IMR-90 (cell line): Measurements from ENCODE around the gene AHSA1. TPM values are rescaled to one million over a fixed set of nuclear protein-coding genes. Genes with fewer than 3 reads are reported as not detected.

ENCODE experiments used
- ATAC-seq: fragments of 200-7000 bp; cut with Tn5 transposase; 2 replicates; pipeline ENCODE4 v1.9.1; 2020; ENCODE audit warnings: low read depth, mild to moderate bottlenecking, moderate library complexity
- BruUV-seq: library from RNA; stranded (reverse); fragments of 400-500 nt; replicated peaks from 2 replicates; lab custom pipeline; 2021; lab: Mats Ljungman, UMichigan
- CTCF ChIA-PET: fragments of 300-600 bp; formaldehyde crosslinking; extraction: SDS; loops from one replicate; lab custom pipeline; 2021; ENCODE audit warnings: antibody characterized with exemption; lab: Yijun Ruan, JAX
- POLR2A ChIA-PET: fragments of 300-600 bp; sonication (Branson Sonifier 250); formaldehyde crosslinking; loops from one replicate; lab custom pipeline; 2022; ENCODE audit warnings: antibody characterized with exemption; ENCODE audit not compliant: unreplicated experiment; lab: Charles Lee
- DNase-seq: peaks from one replicate; pipeline ENCODE4 v3.0.0; 2013
- H2AFZ ChIP-seq: replicated peaks from 2 replicates; pipeline ENCODE3; 2013; ENCODE audit warnings: low read length, mild to moderate bottlenecking; ENCODE audit not compliant: poor library complexity
- H2AK5ac ChIP-seq: 2 replicates; pipeline ENCODE4 v1.6.1; 2013; ENCODE audit warnings: low read depth, low read length, inconsistent platforms
- H2AK9ac ChIP-seq: replicated peaks from 2 replicates; pipeline ENCODE3; 2013; ENCODE audit warnings: mild to moderate bottlenecking, low read depth, low read length, moderate library complexity; ENCODE audit not compliant: poor library complexity
- H2BK120ac ChIP-seq: 2 replicates; pipeline ENCODE4 v1.6.1; 2013; ENCODE audit warnings: low read depth, low read length, inconsistent platforms
- H2BK15ac ChIP-seq: 3 replicates; pipeline ENCODE4 v1.6.1; 2013; ENCODE audit warnings: low read depth, low read length, inconsistent platforms
- H2BK20ac ChIP-seq: 2 replicates; pipeline ENCODE4 v1.6.1; 2013; ENCODE audit warnings: low read depth, mild to moderate bottlenecking, inconsistent platforms, low read length, moderate library complexity
- H2BK5ac ChIP-seq: 2 replicates; pipeline ENCODE4 v1.6.1; 2013; ENCODE audit warnings: mild to moderate bottlenecking, low read depth, low read length, inconsistent platforms; ENCODE audit not compliant: poor library complexity, severe bottlenecking
- H3K14ac ChIP-seq: replicated peaks from 2 replicates; pipeline ENCODE4 v1.6.1; 2013; ENCODE audit warnings: low read depth, low read length, inconsistent platforms
- H3K18ac ChIP-seq: 2 replicates; pipeline ENCODE4 v1.6.1; 2013; ENCODE audit warnings: low read depth, low read length, control low read depth
- H3K23ac ChIP-seq: 2 replicates; pipeline ENCODE4 v1.6.1; 2013; ENCODE audit warnings: low read depth, low read length, inconsistent platforms
- H3K27ac ChIP-seq: 2 replicates; pipeline ENCODE4 v1.5.1; 2013; ENCODE audit warnings: mild to moderate bottlenecking, control low read depth, low read length; ENCODE audit not compliant: insufficient read depth
- H3K27me3 ChIP-seq: 2 replicates; pipeline ENCODE4 v1.6.1; 2013; ENCODE audit warnings: low read length; ENCODE audit not compliant: control insufficient read depth, insufficient read depth
- H3K36me3 ChIP-seq: 2 replicates; pipeline ENCODE4 v1.6.1; 2013; ENCODE audit warnings: low read length, mixed read lengths; ENCODE audit not compliant: control insufficient read depth, insufficient read depth
- H3K4ac ChIP-seq: 2 replicates; pipeline ENCODE4 v1.6.1; 2013; ENCODE audit warnings: low read depth, low read length, inconsistent platforms
- H3K4me1 ChIP-seq: 2 replicates; pipeline ENCODE4 v1.6.1; 2013; ENCODE audit warnings: low read length, mixed read lengths; ENCODE audit not compliant: control insufficient read depth, insufficient read depth
- H3K4me2 ChIP-seq: 2 replicates; pipeline ENCODE4 v1.6.1; 2013; ENCODE audit warnings: low read depth, mild to moderate bottlenecking, control low read depth, low read length, moderate library complexity
- H3K4me3 ChIP-seq: 2 replicates; pipeline ENCODE4 v1.5.1; 2013; ENCODE audit warnings: low read depth, mild to moderate bottlenecking, control low read depth, low read length, moderate library complexity; ENCODE audit not compliant: insufficient read depth
- H3K56ac ChIP-seq: 2 replicates; pipeline ENCODE4 v1.6.1; 2013; ENCODE audit warnings: low read length, inconsistent platforms; ENCODE audit not compliant: insufficient read depth; ENCODE audit errors: extremely low read depth
- H3K79me1 ChIP-seq, 2 experiments: 2 replicates each; pipeline ENCODE4 v1.6.1; 2013; ENCODE audit warnings: low read length in 2 of 2, inconsistent platforms in 1 of 2, low read depth in 1 of 2
- H3K9ac ChIP-seq: 2 replicates; pipeline ENCODE4 v1.6.1; 2013; ENCODE audit warnings: low read depth, low read length, control low read depth
- H3K9me1 ChIP-seq: 2 replicates; pipeline ENCODE4 v1.6.1; 2013; ENCODE audit warnings: low read length, inconsistent platforms; ENCODE audit not compliant: insufficient read depth
- H3K9me3 ChIP-seq: 2 replicates; pipeline ENCODE4 v1.6.1; 2013; ENCODE audit warnings: low read length; ENCODE audit not compliant: control insufficient read depth, insufficient read depth
- H4K20me1 ChIP-seq: 2 replicates; pipeline ENCODE4 v1.6.1; 2013; ENCODE audit warnings: low read length, inconsistent platforms; ENCODE audit not compliant: insufficient read depth
- H4K5ac ChIP-seq: 2 replicates; pipeline ENCODE4 v1.6.1; 2013; ENCODE audit warnings: mild to moderate bottlenecking, low read depth, low read length, control low read depth
- H4K8ac ChIP-seq, 2 experiments: 2 replicates each; pipeline ENCODE4 v1.6.1; 2013; ENCODE audit warnings: low read depth in 2 of 2, low read length in 2 of 2, control low read depth in 1 of 2, inconsistent platforms in 1 of 2
- H4K91ac ChIP-seq: 2 replicates; pipeline ENCODE4 v1.6.1; 2013; ENCODE audit warnings: low read depth, low read length, inconsistent platforms; ENCODE audit not compliant: insufficient read depth
- MAFK ChIP-seq: IDR thresholded peaks from 2 replicates; pipeline ENCODE4 v1.6.1; 2012; ENCODE audit warnings: low read depth, low read length, improper control_type of control experiment
- WGBS, 2 experiments: methylation state at CpG; one replicate each; pipeline versions ENCODE4 v1.1.5 to v1.1.7; 2013; ENCODE audit warnings: missing lambda C conversion rate in 2 of 2; ENCODE audit not compliant: insufficient read length in 1 of 2; ENCODE audit errors: extremely low coverage in 2 of 2; 5-methylcytosine and 5-hydroxymethylcytosine counted together
- dilution Hi-C: fragments of 300-500 bp; cut with HindIII; formaldehyde crosslinking; loops from one replicate; pipeline ENCODE4 v1.14.3; 2018; ENCODE audit warnings: low sequenced_read_pairs; ENCODE audit not compliant: unreplicated experiment
- in situ Hi-C: fragments of 300-500 bp; cut with MboI; formaldehyde crosslinking; loops from 3 replicates; pipeline ENCODE4 v1.14.3; 2019; ENCODE audit warnings: low sequenced_read_pairs, inconsistent platforms, mixed read lengths
- intact Hi-C: fragments of 100-400 bp; cut with micrococcal nuclease; formaldehyde crosslinking; loops from 2 replicates; pipeline ENCODE4 v1.10.0; 2022
- polyA plus RNA-seq, 3 experiments: library from polyadenylated mRNA; depleted of rRNA; stranded (reverse); fragments of >200 nt; gene quantifications; 2 replicates each; pipeline ENCODE4 v1.2.3, GENCODE V29; 2012; ENCODE audit warnings: low replicate concordance in 1 of 3
- total RNA-seq: library from RNA; depleted of rRNA; stranded (reverse); fragments of >200 nt; gene quantifications from 2 replicates; pipeline ENCODE4 v1.2.3, GENCODE V29; 2012

The AHSA1 gene
- total and polyA plus RNA-seq, 2 of the 4 experiments (the other 2 are of a cell fraction): 166 to 252 TPM

DNA sequence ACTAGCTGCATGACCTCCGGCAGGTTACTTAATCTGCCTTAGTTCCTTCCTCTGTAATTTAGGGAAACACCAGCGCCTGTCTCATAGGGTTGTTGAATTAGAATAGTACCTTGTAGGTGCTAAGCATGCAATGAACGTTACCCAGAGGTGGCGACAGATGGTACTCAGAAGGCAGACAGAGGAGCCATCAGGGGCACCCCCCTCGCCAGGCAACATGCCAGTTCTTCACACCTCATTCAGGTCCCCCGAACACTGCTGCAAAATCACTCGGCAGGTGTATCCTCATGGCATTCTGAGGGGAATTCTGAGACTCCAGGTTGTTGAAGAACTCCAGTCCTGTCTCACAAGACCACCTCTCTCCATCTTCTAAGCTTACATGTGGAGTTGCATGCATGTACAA is 30.7 kb downstream of the AHSA1 start:
- H3K27me3 ChIP-seq: peaks cover 5% of the 10 kb centered on the region; the same call in 1 of the 2 replicates
- no peak overlapping the region for H3K4me2 ChIP-seq
- CTCF ChIA-PET: no interaction called here
- H3K18ac ChIP-seq: no peak overlapping the region
- H4K8ac ChIP-seq: no peak overlapping the region
- no peak overlapping the region for H2AFZ ChIP-seq
- no peak overlapping the region for H4K5ac ChIP-seq
- H3K4me3 ChIP-seq: no peak overlapping the region
- H3K4me1 ChIP-seq: no peaks in the 10 kb centered on the region
- no peaks in the 10 kb centered on the region for H3K9me3 ChIP-seq
- no peak for TF ChIP-seq MAFK
- no peak overlapping the region for H3K9ac ChIP-seq
- no peaks in the 10 kb centered on the region for H3K79me1 ChIP-seq
- BruUV-seq: no TSS peak
- no CpG with 5 or more reads among the region's 7 CpGs for WGBS, 2 experiments
- no peak overlapping the region for H2BK15ac ChIP-seq
- peaks cover 3% of the 10 kb centered on the region; the same call in 1 of the 2 replicates for H3K9me1 ChIP-seq
- H3K36me3 ChIP-seq: no peaks in the 10 kb centered on the region
- no peak overlapping the region for H2AK5ac ChIP-seq
- dilution Hi-C loops: no loop called here
- H3K14ac ChIP-seq: no peak overlapping the region
- POLR2A ChIA-PET: no interaction called here
- H2BK20ac ChIP-seq: no peak overlapping the region
- ATAC-seq: no peak
- no peaks in the 10 kb centered on the region for H4K20me1 ChIP-seq
- H2AK9ac ChIP-seq: no peak overlapping the region
- in situ Hi-C loops: no loop called here
- H3K56ac ChIP-seq: no peak overlapping the region
- intact Hi-C loops: no loop called here
- no peak overlapping the region for H3K4ac ChIP-seq
- no peak overlapping the region for H2BK5ac ChIP-seq
- no peak overlapping the region for H4K91ac ChIP-seq
- H3K27ac ChIP-seq: no peak overlapping the region
- H3K23ac ChIP-seq: no peak overlapping the region
- no peak overlapping the region for H2BK120ac ChIP-seq
- no peak for DNase-seq
